Measurements from ENCODE around the gene HTRA3.

HTRA3 gene

GRCh38 chr4:8312976-8313375 lies 43.4 kb downstream of the HTRA3 start:
- H3K27ac ChIP-seq: no peak overlapping the region
- no peak for TF ChIP-seq CTCF (conservative IDR thresholded peaks at IDR 0.05)
- no peak for TF ChIP-seq ZFX (IDR thresholded peaks at IDR 0.05)

DNA sequence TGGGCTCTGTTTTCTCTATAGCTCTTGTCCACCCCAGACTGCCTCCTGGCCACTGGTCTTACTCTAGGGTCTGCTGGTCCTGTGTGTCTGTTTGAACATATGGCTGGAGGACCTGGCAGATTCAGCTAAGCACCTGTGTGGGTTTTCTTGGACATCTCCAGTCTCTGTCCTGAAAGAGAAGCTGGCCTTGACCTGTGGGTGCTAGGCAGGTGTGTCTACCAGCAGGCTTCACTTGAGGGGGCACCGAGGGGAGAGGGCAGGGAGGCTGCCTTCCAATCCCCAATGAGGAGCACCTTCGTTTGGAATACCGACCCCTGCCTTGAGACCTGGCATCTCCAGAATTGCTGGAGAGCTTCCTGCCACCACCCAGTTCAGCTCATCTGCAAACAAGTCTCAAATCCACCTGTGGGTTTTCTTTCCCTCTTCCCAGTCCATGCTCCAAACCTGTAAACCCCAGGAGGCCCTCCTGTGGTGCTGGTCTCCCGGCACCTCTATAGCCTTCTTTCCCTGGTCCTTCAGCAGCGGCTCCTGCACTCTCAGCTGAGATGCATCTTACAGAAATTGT lies 45.2 kb downstream of the HTRA3 start:
- TF ChIP-seq ZFX (IDR thresholded peaks at IDR 0.05): no peak
- TF ChIP-seq CTCF (conservative IDR thresholded peaks at IDR 0.05): no peak
- H3K27ac ChIP-seq: no peak overlapping the region

DNA sequence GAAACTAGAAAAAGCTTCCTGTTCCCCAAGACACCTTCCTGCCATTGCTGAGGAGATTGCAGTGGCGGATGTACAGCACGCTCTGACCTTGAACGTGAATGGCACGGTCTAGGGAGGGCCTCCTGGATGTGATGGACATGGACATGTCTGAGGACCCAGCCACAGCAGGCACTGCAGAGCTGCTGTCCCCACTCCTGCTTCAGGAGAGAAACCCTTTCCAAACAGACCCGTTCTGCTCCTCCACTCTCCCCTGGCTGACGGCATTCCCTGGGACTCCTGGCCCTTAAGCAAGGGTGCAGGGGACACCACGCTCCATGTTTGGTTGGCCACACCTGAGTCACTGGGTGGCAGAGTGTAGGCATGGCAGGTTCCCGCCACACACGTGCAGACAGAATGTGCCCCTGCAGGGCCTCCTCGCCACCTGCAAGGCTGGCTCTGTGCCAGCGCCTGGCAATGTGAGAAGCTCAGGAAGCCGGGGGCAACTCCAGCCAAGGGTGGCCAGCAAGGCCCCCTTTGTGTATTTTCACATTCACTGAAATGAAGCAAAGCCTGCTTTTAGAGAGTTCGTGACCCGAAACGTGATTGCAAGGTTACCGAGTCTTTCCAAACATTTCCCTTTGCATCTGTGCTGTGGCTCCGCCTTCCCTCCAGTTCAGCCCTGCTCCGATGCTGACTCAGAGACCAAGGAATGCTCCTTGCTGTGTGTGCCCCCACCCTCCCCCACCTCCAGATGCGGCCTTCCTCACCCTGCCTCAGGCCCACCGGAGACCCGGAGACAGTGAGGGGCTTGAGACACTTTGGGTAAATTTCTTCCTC lies 46.1 kb downstream of the HTRA3 start:
- TF ChIP-seq CTCF (conservative IDR thresholded peaks at IDR 0.05) (no peak), ZFX (IDR thresholded peaks at IDR 0.05) (no peak)
- H3K27ac ChIP-seq: no peak overlapping the region

DNA sequence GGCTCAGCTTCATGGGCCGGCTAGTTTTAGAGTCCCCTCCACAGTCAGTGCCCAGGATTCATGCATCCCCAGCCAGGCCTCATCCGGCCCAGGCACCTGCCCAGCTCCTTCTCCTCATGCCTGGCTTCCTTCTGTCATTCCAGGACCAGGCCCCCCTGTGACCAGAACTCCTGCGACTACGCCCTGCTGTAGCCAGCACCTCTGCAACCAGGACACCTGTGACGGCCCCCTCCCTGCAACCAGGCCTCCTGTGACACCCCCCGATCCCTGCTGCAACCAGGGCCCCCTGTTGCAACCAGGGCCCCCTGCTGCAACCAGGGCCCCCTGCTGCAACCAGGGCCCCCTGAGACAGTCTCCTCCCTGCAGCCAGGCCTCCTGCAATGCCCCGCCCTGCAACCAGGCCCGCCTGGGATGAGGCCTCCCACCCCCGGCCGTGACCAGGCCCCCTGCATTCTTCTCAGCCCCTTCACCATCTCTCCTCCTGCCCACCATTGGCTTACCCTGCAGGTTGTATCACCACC lies 46.8 kb downstream of the HTRA3 start:
- H3K27ac ChIP-seq: no peak overlapping the region

DNA sequence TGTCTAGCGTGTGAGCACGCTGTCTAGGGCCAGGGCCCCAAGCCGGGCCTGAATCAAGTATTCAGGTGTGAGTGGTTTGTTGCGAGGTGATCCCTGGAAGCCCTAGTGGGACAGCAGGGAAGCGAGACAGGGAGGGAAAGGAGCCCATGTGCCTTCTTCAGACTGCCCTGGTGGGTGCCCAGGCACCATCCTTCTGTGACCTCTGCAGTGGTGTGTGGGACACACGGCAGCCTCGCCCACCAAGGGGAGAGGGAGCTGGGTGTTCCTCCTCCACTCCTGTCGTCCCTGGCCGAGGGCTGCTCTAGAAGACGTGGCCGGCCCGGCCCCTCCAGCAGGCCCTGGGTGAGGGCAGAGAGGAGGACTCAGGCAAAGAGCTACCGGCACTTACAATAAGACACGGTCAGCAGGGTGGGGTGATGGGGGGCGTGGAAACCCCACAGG lies 47.4 kb downstream of the HTRA3 start:
- H3K27ac ChIP-seq: no peak overlapping the region
- TF ChIP-seq ZFX (IDR thresholded peaks at IDR 0.05) (no peak), CTCF (conservative IDR thresholded peaks at IDR 0.05) (no peak)

More for the DNA sequence above, 46.8 kb downstream of the HTRA3 start:
- TF ChIP-seq ZFX (IDR thresholded peaks at IDR 0.05) (no peak), CTCF (conservative IDR thresholded peaks at IDR 0.05) (no peak)

GRCh38 chr4:8317474-8317873 lies 47.9 kb downstream of the HTRA3 start:
- TF ChIP-seq CTCF (conservative IDR thresholded peaks at IDR 0.05): no peak
- TF ChIP-seq ZFX (IDR thresholded peaks at IDR 0.05): no peak
- H3K27ac ChIP-seq: no peak overlapping the region

DNA sequence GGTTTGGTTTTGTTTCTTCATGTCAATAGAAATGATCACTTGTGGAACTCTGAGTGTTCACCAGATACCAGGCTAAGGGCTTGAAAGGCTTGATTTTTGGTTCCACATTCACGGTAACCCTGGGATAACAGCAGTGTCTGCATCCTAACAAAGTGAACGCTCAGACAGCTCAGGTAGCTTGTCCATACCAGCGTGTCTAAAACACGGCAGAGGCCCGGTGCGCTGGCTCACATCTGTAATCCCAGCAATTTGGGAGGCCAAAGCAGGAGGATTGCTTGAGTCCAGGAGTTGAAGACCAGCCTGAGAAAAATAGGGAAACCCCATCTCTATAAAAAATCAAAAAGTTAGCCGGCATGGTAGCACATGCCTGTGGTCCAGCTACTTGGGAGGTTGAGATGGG lies 49.0 kb downstream of the HTRA3 start:
- no peak overlapping the region for H3K27ac ChIP-seq
- TF ChIP-seq CTCF (conservative IDR thresholded peaks at IDR 0.05) (no peak), ZFX (IDR thresholded peaks at IDR 0.05) (no peak)
